Calu3 (cell line): ENCODE results near the gene PPM1B. TPM values are rescaled to one million over a fixed set of nuclear protein-coding genes. Genes with fewer than 3 reads are reported as not detected.

Experiments
- BruUV-seq: library from RNA; stranded (reverse); fragments of 400-500 nt; replicated peaks from 2 replicates; lab custom pipeline; 2021; lab: Mats Ljungman, UMichigan
- CTCF ChIA-PET: fragments of 300-600 bp; sonication (Branson Sonifier 250); formaldehyde crosslinking; loops from one replicate; lab custom pipeline; 2022; ENCODE audit warnings: antibody characterized with exemption; lab: Charles Lee
- DNase-seq: peaks from one replicate; pipeline ENCODE4 v3.0.0; 2022
- H3K27ac Mint-ChIP-seq: one replicate; pipeline ENCODE4 v1.8.0; 2022; ENCODE audit warnings: mixed read lengths; ENCODE audit not compliant: unreplicated experiment
- H3K27me3 Mint-ChIP-seq: one replicate; pipeline ENCODE4 v1.8.0; 2022; ENCODE audit warnings: mixed read lengths; ENCODE audit not compliant: unreplicated experiment
- H3K36me3 Mint-ChIP-seq: one replicate; pipeline ENCODE4 v1.8.0; 2022; ENCODE audit warnings: mild to moderate bottlenecking, moderate library complexity, mixed read lengths; ENCODE audit not compliant: insufficient read depth, unreplicated experiment
- H3K4me1 Mint-ChIP-seq: one replicate; pipeline ENCODE4 v1.8.0; 2022; ENCODE audit warnings: mild to moderate bottlenecking, low read depth, mixed read lengths; ENCODE audit not compliant: unreplicated experiment
- H3K4me3 Mint-ChIP-seq: one replicate; pipeline ENCODE4 v1.8.0; 2022; ENCODE audit warnings: mild to moderate bottlenecking, low read depth, moderate library complexity, mixed read lengths; ENCODE audit not compliant: unreplicated experiment
- H3K9me3 Mint-ChIP-seq: one replicate; pipeline ENCODE4 v1.8.0; 2022; ENCODE audit warnings: low read depth, mixed read lengths; ENCODE audit not compliant: unreplicated experiment
- CTCF ChIP-seq: fragments of 200-600 bp; IDR thresholded peaks from one replicate; pipeline ENCODE4 v1.8.0; 2022; ENCODE audit warnings: antibody characterized with exemption; ENCODE audit not compliant: unreplicated experiment
- intact Hi-C: fragments of 100-400 bp; cut with micrococcal nuclease; formaldehyde crosslinking; loops from one replicate; pipeline ENCODE4 v1.10.0; 2022; ENCODE audit not compliant: unreplicated experiment
- total RNA-seq: library from RNA; stranded (reverse); gene quantifications from 2 replicates; pipeline ENCODE4 v1.2.3, GENCODE V29; 2022

The PPM1B gene
- total RNA-seq, 1 experiment from 2014 or later: 73.4 TPM

DNA sequence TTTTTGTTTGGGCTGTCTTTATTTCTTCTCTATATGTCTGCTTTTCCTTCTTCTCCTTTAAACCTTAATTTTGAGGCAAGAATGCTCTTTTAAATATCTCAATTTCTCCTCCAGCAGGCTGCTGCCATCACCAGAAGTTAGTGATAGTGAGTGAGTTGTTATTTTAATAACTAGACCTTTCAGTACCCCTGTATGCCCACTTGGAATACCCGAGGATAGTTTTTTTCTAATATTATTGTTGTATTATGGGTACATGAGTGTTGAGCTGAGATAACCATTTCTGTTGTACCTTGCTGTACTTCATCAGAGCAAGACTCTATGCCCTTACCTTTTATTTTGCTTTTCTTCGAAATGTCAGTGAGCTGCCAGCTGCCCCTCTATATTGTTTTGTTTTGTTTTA lies 50.1 kb downstream of the PPM1B start:
- TF ChIP-seq CTCF: no peak
- H3K9me3 Mint-ChIP-seq: no peaks in the 10 kb centered on the region
- CTCF ChIA-PET: interaction anchor here (0.5 kb wide), 1 partner anchor 676 kb away, joined by 5 read pairs; no protein-coding TSS in a partner anchor
- no peak overlapping the region for H3K27ac Mint-ChIP-seq
- no peak for DNase-seq
- H3K4me1 Mint-ChIP-seq: peaks cover 22% of the 10 kb centered on the region
- no TSS peak for BruUV-seq
- intact Hi-C loops: no loop called here
- no peak overlapping the region for H3K4me3 Mint-ChIP-seq
- H3K36me3 Mint-ChIP-seq: peaks cover 47% of the 10 kb centered on the region
- no peaks in the 10 kb centered on the region for H3K27me3 Mint-ChIP-seq

GRCh38 chr2:44226753-44227152 lies 58.1 kb downstream of the PPM1B start:
- no peak overlapping the region for H3K4me3 Mint-ChIP-seq
- intact Hi-C loops: no loop called here
- no peak for DNase-seq
- no peaks in the 10 kb centered on the region for H3K27me3 Mint-ChIP-seq
- TF ChIP-seq CTCF: no peak
- H3K27ac Mint-ChIP-seq: no peak overlapping the region
- no TSS peak for BruUV-seq
- H3K4me1 Mint-ChIP-seq: no peaks in the 10 kb centered on the region
- H3K9me3 Mint-ChIP-seq: no peaks in the 10 kb centered on the region
- CTCF ChIA-PET: interaction anchor here (0.6 to 1.1 kb wide), 3 partner anchors 12 to 504 kb away, joined by 3 to 8 read pairs (median 3); no protein-coding TSS in a partner anchor
- H3K36me3 Mint-ChIP-seq: peaks cover 39% of the 10 kb centered on the region

GRCh38 chr2:44230378-44230777 lies 61.7 kb downstream of the PPM1B start:
- Mint-ChIP-seq H3K9me3 (no peaks in the 10 kb centered on the region), H3K36me3 (peaks cover 30% of the 10 kb centered on the region)
- intact Hi-C loops: loop anchor here (5.0 kb wide), 1 partner anchor 58 kb away; no protein-coding TSS in a partner anchor

GRCh38 chr2:44233450-44234128 lies 64.9 kb downstream of the PPM1B start:
- Mint-ChIP-seq H3K9me3 (no peaks in the 10 kb centered on the region), H3K4me3 (no peak overlapping the region), H3K4me1 (no peaks in the 10 kb centered on the region), H3K27ac (peak overlapping the region; percentile 54), H3K27me3 (no peaks in the 10 kb centered on the region), H3K36me3 (peaks cover 9% of the 10 kb centered on the region)
- TF ChIP-seq CTCF: no peak
- CTCF ChIA-PET: interaction anchor here (0.7 to 2.0 kb wide), 4 partner anchors 12 to 204 kb away, joined by 3 to 6 read pairs (median 4); no protein-coding TSS in a partner anchor
- BruUV-seq: no TSS peak
- no peak for DNase-seq
- intact Hi-C loops: loop anchor here (2.0 to 5.0 kb wide), 2 partner anchors 61 to 143 kb away; no protein-coding TSS in a partner anchor

More at GRCh38 chr2:44230378-44230777, 61.7 kb downstream of the PPM1B start:
- H3K4me3 Mint-ChIP-seq: no peak overlapping the region
- no TSS peak for BruUV-seq
- TF ChIP-seq CTCF: no peak
- CTCF ChIA-PET: no interaction called here
- no peak overlapping the region for H3K27ac Mint-ChIP-seq
- no peaks in the 10 kb centered on the region for H3K4me1 Mint-ChIP-seq
- no peaks in the 10 kb centered on the region for H3K27me3 Mint-ChIP-seq
- DNase-seq: no peak
